Measurements from ENCODE around the gene KIAA0408.

The KIAA0408 gene

DNA sequence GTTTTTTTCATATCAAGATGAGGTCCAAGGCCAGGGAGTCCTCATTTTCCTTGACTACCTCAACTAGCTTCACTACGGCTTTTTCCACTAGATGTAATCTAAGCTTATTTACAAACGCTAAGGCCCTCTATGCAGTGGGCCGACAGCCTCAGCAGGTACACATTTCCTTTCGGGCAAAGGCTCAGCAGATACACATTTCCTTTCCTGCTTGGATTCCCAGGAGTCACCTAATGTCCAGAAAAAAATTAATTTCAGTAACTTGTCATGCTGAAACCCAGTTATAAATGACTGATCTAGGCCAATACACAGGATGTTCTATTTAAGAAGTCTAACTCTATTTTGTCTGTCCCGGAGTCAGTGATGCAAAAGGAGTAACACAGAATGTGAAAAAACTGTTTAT, 7.2 kb upstream of the KIAA0408 start:
- no peaks in the 10 kb centered on the region for H3K9me2 ChIP-seq (ENCODE audit: low read depth, low read length)
- H3K9ac ChIP-seq (ENCODE audit: low read length): no peak overlapping the region
- H3K79me2 ChIP-seq (ENCODE audit: insufficient read depth, low read length): no peaks in the 10 kb centered on the region
- H3K4me3 ChIP-seq (ENCODE audit: low read depth, low read length, poor library complexity, severe bottlenecking): no peak overlapping the region
- H3K9me3 ChIP-seq (ENCODE audit: low read length): no peaks in the 10 kb centered on the region
- H4K20me1 ChIP-seq (ENCODE audit: insufficient read depth, low read length): no peaks in the 10 kb centered on the region
- TF ChIP-seq EZH2 (IDR thresholded peaks at IDR 0.05; ENCODE audit: borderline replicate concordance, low read length) (no peak), CTCF (IDR thresholded peaks at IDR 0.05; ENCODE audit: low read length) (no peak)
- H3K27me3 ChIP-seq (ENCODE audit: insufficient read depth, low read length): no peaks in the 10 kb centered on the region
- H3F3A ChIP-seq (ENCODE audit: insufficient read depth, low read length): no peaks in the 10 kb centered on the region
- no peak overlapping the region for H3K4me2 ChIP-seq (ENCODE audit: low read length)
- no peaks in the 10 kb centered on the region for H3K36me3 ChIP-seq (ENCODE audit: insufficient read depth, low read length)
- no peak overlapping the region for H3K27ac ChIP-seq (ENCODE audit: low read depth, low read length, poor library complexity, severe bottlenecking)
- H2AFZ ChIP-seq (ENCODE audit: low read length): no peak overlapping the region
- no peaks in the 10 kb centered on the region for H3K4me1 ChIP-seq (ENCODE audit: insufficient read depth, low read length, severe bottlenecking)

DNA sequence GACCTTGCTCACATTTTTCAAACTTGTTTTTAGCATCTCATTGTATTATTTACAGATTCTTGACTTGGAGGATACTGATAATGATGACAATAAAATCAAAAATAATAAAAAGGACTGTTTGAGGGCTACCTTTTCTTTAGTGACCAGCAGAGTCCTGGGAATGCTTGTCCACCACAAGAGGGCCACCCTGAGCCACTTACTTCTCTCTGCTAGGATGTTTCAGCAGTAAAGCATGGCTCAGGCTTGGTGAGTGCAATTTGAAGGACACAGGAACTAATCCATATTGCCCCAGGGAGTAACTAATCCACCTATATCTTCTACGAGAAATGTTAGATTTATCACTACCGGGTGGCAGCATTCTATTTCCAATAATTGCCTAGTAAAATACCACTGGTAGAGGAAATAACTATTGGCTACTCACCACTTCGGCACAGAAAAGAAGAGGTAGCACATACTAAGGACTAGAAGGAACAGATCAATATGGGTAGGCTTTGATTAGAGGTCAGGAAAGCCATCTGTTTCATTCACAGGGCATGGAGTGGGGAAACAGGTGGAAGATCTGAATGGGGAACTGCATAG, 5.8 kb upstream of the KIAA0408 start:
- no peaks in the 10 kb centered on the region for H3K9me2 ChIP-seq (ENCODE audit: low read depth, low read length)
- no peak overlapping the region for H2AFZ ChIP-seq (ENCODE audit: low read length)
- H3K4me1 ChIP-seq (ENCODE audit: insufficient read depth, low read length, severe bottlenecking): no peaks in the 10 kb centered on the region
- H3F3A ChIP-seq (ENCODE audit: insufficient read depth, low read length): no peaks in the 10 kb centered on the region
- no peak overlapping the region for H3K4me3 ChIP-seq (ENCODE audit: low read depth, low read length, poor library complexity, severe bottlenecking)
- no peak overlapping the region for H3K27ac ChIP-seq (ENCODE audit: low read depth, low read length, poor library complexity, severe bottlenecking)
- 0 out of 2 replicates have a peak, but pooled peaks cover 1% of the 10 kb centered on the region for H3K27me3 ChIP-seq (ENCODE audit: insufficient read depth, low read length)
- H3K36me3 ChIP-seq (ENCODE audit: insufficient read depth, low read length): no peaks in the 10 kb centered on the region
- H3K9ac ChIP-seq (ENCODE audit: low read length): no peak overlapping the region
- H3K4me2 ChIP-seq (ENCODE audit: low read length): no peak overlapping the region
- no peaks in the 10 kb centered on the region for H3K79me2 ChIP-seq (ENCODE audit: insufficient read depth, low read length)
- H3K9me3 ChIP-seq (ENCODE audit: low read length): no peaks in the 10 kb centered on the region
- no peaks in the 10 kb centered on the region for H4K20me1 ChIP-seq (ENCODE audit: insufficient read depth, low read length)
- TF ChIP-seq EZH2 (IDR thresholded peaks at IDR 0.05; ENCODE audit: borderline replicate concordance, low read length): no peak
- peak; percentile 64 for TF ChIP-seq CTCF (IDR thresholded peaks at IDR 0.05; ENCODE audit: low read length)

DNA sequence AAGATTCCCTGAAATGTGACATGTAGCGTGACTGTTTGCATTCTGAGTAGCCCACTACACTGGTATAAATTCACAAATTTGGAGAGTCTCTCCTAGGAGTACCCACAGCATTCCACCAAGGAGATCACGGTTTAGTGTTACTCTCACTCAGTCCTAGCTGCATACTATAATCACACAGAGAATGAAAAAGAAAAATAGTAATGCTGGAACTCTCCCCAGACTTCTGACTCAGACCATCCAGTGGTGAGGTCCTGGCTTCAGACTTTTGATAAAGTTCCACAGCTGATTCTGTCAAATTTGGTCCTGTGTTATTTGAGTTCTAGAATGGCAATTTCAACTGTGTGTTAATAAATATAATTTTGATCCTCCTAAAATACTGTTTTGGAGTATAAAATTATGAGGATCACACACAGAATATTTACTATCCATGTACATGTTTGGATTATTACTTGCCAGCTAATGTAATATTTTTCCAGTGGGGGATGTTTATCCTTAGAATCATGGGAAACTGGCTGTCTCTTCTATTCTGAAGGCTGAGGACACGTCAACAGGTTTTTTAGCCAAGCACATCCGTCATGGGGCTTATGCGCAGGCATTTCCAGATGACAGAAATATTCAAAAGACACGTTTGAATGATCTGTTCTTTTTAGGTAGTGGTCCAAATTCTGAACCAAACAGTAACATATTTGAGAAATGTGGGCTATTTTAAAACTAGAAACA, 5.1 kb upstream of the KIAA0408 start:
- Histone ChIP-seq H2AFZ (ENCODE audit: low read length) (no peak overlapping the region), H3F3A (ENCODE audit: insufficient read depth, low read length) (no peaks in the 10 kb centered on the region), H3K27me3 (ENCODE audit: insufficient read depth, low read length) (0 out of 2 replicates have a peak, but pooled peaks cover 3% of the 10 kb centered on the region), H3K4me2 (ENCODE audit: low read length) (no peak overlapping the region), H3K9ac (ENCODE audit: low read length) (no peak overlapping the region), H3K36me3 (ENCODE audit: insufficient read depth, low read length) (no peaks in the 10 kb centered on the region), H4K20me1 (ENCODE audit: insufficient read depth, low read length) (no peaks in the 10 kb centered on the region), H3K27ac (ENCODE audit: low read depth, low read length, poor library complexity, severe bottlenecking) (no peak overlapping the region), H3K9me2 (ENCODE audit: low read depth, low read length) (no peaks in the 10 kb centered on the region), H3K79me2 (ENCODE audit: insufficient read depth, low read length) (no peaks in the 10 kb centered on the region), H3K4me3 (ENCODE audit: low read depth, low read length, poor library complexity, severe bottlenecking) (no peak overlapping the region), H3K9me3 (ENCODE audit: low read length) (no peaks in the 10 kb centered on the region), H3K4me1 (ENCODE audit: insufficient read depth, low read length, severe bottlenecking) (no peaks in the 10 kb centered on the region)
- TF ChIP-seq CTCF (IDR thresholded peaks at IDR 0.05; ENCODE audit: low read length) (no peak), EZH2 (IDR thresholded peaks at IDR 0.05; ENCODE audit: borderline replicate concordance, low read length) (no peak)
